Measurements from ENCODE around the gene CPSF4L.
"Not testable (repeated sequence)": the region's sequence is repeated elsewhere in the genome, so short reads cannot be mapped to it uniquely, and the experiment has no call there.

CPSF4L gene, protein sequence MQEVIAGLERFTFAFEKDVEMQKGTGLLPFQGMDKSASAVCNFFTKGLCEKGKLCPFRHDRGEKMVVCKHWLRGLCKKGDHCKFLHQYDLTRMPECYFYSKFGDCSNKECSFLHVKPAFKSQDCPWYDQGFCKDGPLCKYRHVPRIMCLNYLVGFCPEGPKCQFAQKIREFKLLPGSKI

DNA sequence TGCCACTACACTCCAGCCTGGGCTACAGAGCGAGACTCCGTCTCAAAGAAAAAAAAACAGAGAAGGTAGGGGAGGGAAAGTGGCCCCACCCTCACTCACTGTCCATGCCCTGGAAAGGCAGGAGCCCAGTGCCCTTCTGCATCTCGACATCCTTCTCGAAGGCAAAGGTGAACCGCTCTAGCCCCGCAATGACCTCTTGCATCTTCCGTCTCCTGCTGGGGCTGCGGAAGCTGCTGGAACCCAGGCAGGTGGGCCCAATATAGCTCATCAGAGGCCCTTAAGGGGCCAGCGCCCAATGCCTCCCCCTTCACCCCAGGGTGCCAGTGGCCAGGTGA, at the start of gene CPSF4L:
Gene CPSF4L, minus strand, starts transcription at position 264 of the 335 bp plus-strand sequence. Its CDS starts 62 bp downstream, at position 202.
- DNase-seq (ENCODE audit: low read depth in 3 of 3, low spot score in 1 of 3): no peak

DNA sequence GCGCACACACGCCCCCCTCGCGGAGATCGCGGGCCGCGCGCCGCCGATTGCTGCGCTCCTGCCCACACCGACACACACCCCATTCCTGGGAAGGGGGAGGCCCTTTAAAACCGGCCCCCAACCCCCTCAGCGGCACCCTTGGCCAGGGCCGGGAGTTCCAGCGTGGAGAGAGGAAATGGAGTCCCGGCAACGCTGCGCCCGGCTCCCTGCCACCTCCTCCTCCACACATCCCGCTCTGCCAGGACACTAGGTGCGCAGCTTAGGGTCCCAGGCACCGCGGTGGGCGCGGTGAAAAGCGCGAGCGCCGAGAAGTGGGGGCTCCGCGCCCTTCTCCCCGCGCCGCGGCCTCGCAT, 49.7 kb upstream of the CPSF4L start:
- DNase-seq (ENCODE audit: low read depth in 3 of 3, low spot score in 1 of 3): peak in 1 of 3 donors; percentile 6

DNA sequence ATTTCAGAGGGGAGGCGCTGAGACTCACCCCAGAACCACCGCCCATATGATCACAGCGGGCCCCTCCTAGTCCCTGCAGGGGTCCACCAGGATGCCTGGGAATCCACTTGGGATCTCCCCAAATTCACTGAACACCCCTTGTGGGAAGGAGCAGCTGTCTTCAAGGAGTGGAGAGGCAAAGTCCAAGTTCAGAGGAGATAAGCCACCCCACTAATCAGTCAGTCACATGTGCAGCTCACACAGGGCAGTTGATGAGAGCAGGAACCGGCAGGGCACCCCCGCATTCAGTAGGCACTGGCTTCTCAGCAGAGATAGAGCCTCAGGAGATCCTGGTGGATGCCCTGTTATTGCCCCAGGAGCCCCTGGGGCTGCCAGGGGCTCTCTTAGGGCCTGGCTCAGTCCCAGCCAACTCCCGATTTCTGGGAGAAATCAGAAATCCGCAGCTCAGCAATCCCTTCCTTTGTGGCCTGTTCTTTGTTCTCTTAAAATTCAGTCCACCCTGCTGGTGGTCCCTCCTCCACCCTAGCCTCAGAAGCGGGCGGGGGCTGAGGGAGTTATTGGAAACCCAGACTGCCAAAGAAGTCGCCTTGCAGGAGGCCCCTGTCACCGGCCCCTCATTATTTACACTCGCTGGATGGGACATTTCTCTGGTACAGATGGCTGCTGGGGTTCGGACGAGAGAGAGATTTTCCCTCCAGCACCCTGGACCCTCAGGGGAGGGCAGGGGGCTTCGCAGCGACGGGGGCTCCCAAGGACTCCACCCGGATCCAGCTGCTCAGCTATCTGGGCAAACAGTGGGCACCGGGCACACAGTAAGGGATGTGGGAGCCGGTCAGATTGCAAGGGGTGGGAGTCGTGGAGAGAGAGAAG, 48.3 kb upstream of the CPSF4L start:
- DNase-seq (ENCODE audit: low read depth in 3 of 3, low spot score in 1 of 3): no peak

DNA sequence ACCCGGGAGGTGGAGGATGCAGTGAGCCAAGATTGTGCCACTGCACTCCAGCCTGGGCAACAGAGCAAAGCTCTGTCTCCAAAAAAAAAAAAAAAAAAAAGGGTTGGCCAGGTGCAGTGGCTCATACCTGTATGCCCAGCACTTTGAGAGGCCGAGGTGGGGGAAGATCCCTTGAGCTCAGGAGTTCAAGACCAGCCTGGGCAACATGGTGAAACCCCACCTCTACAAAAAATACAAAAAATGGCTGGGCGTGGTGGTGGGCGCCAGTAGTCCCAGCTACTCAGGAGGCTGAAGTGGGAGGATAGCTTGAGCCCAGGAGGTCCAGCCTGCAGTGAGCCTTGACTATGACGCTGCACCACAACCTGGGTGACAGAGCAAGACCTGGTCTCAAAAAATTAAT, 47.3 kb upstream of the CPSF4L start:
- not testable (repeated sequence) for DNase-seq (ENCODE audit: low read depth in 3 of 3, low spot score in 1 of 3)

DNA sequence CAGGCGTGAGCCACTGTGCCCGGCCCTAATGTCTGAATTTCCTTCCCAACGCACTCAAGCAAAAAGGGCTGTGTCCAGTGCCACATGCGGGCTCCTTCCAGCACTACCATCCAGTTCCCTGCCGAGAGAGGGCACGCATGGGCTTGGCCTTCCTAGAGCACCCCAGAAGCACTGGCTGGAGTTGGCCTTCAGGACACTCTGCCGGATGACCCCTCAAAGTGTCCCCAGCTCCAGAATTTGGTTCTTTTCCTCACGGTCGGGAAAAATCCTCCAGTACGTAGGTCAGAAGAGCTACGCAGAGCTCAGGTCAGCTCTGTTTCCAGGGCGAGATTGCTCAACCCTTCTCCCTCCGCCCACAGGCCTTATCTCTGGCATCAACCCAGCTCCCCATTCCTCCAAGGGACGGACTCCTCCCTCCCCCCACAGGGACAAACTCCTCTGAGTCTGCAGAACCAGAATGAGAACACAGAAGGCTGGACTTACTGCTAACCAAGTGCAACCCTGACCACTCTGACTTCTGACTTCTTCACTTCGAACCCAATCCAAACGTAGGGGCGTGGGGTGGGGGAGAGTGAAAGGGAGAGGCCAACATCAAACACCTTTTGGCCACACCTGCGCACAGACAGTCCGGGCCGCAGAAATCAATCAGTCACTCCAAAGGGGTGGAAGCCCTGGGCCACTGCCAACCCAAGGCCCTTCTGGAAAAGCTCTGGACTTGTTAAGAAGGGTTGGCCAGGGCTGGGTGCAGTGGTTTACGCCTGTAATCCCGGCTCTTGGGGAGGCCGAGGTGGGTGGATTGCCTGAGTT, 46.5 kb upstream of the CPSF4L start:
- no peak for DNase-seq (ENCODE audit: low read depth in 3 of 3, low spot score in 1 of 3)

DNA sequence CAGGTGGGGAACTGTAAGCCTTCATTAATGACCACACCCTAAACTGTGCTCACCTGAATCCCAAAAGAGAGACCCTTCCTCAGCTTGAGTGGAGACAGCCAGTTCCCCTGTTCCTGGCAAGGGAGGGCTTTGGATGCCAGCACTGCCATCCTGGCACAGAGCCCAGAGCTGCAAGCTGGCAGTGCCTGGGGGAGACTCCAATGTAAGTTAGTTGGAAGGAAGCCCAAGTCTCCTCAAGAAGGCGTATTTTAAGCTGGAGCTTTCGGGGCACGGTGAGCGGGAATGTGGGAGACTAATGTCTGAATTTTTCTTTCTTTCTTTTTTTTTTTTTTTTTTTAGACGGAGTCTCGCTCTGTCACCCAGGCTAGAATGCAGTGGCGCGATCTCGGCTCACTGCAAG, 45.5 kb upstream of the CPSF4L start:
- no peak for DNase-seq (ENCODE audit: low read depth in 3 of 3, low spot score in 1 of 3)

DNA sequence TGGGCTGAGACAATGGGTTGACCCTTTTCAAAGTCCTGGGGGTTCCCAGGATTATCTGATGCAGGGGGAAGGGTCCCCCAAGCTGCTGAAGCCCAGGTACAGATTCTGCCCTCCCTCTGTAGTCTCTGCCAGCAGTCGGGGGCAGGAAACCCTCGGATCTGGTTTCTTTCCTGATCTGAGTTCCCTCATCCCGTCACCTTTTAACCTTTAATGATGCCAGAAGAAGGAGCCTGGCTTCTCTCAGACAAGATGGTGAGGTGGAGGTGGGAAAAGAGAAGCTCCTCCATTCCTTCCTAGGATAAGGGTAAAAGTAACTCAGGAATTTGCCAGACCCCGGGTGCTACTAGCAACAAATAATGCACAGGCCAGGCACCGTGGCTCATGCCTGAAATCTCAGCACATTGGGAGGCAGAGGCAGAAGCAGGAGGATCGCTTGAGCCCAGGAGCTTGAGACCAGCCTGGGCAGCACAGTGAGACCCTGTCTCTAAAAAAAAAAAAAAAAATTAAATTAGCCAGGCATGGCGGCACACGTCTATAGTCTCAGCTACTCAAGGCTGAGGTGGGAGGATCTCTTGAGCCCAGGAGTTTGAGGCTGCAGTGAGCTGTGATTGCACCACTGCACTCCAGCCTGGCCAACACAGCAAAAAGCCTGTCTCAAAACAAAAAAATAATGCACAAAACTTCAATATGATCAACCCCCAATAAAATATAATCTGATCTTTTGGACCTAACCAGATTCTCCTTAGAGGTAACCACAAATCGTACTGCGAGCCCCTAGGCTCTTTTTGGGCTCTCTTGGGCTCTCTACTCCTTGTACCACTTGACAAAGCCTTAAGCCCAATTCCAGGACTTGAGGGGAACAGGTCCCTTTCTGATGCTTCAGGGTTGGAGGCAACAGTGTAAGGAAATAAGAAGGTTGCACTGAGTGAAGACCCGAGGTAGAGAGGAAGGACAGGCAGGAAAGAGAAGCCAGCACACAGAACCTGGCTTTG, 44.5 kb upstream of the CPSF4L start:
- DNase-seq (ENCODE audit: low read depth in 3 of 3, low spot score in 1 of 3): no peak

DNA sequence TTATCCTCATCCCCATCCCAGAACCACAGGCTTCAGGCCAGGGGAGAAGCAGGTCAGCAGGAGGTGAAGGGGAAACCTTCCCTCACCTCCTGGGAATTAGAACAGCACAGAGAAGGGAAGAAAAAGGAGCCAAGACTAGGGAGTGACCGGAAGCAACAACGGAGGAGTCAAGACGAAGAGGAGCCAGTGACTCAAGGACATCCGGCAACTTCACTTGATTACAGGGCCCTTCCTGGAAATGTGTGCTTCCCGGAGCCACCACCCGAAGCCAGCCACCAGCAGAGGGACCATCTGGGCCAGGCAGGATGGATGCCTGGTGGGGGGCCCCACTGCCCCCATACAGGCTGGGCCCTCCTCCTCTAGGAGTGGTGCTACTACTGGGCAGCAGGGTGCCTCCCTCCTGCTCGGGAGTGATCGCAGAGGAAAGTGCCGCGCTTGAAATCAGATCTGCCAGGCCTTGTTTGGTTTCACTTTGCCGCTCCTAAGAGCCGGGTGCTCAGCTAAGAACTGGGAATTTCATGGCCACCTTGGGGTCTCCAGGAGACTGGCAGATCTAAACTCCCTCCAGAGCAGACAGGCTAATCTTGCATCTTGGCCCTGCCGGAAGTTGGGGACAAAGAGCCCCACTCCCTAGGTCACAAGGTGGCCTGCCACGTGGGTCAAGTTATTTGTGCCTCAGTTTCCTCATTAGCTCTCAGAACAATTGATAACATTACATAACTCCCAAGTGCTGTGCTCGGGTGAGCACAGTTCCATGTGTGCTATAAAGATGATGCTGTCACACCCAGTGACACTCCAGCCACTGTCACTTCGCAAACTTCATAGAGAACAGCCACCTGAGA, 43.5 kb upstream of the CPSF4L start:
- no peak for DNase-seq (ENCODE audit: low read depth in 3 of 3, low spot score in 1 of 3)

DNA sequence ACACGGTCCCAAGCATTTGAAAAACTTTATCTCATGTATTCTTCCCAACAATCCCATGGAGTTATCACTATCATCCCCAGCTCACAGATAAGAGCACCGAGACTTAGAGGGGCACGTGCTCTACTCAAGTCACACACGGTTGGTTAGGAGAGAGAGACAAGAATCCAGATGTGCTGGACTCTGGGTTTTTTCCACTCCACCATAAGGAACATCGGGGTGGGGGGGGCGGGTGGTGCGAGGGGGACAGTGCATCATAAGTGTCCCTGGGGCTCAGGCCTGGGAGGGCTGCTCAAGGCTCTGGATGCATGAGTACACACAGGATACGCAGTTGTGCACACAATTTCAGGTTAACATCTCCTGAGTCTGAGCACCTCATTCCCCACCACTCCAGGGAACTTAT, 42.8 kb upstream of the CPSF4L start:
- DNase-seq (ENCODE audit: low read depth in 3 of 3, low spot score in 1 of 3): no peak

DNA sequence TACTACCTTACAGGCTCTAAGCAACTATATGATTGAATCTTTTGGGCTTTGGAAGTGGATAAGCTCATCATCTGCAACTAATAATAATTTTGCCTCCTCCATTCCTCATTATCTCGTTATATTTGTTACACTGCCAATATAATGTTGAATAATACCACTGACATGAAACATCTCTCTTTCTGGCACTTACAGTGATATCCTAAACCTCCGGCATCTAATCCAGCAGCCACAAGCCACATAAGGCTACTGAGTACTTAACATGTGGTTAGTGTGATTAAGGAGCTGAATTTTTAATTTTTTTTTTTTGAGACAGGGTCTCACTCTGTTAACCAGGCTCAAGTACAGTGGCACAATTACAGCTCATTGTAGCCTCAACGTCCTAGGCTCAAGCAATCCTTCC, 40.5 kb upstream of the CPSF4L start:
- DNase-seq (ENCODE audit: low read depth in 3 of 3, low spot score in 1 of 3): no peak

DNA sequence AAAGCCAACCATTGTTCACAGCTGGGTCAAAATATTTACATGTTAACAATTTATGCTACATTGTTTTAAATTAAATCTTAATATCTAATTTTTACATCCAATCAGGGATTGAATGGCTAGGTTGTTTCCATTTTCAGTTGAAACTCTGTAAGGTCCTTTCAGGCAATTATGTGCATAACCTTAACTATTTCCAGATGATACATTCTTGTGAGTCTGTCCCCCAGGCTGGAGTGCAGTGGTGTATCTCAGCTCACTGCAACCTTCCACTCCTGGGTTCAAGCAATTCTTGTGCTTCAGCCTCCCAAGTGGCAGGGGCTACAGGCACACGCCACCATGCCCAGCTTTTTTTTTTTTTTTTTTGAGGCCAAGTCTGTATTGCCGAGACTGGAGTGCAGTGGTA, 39.7 kb upstream of the CPSF4L start:
- no peak for DNase-seq (ENCODE audit: low read depth in 3 of 3, low spot score in 1 of 3)

DNA sequence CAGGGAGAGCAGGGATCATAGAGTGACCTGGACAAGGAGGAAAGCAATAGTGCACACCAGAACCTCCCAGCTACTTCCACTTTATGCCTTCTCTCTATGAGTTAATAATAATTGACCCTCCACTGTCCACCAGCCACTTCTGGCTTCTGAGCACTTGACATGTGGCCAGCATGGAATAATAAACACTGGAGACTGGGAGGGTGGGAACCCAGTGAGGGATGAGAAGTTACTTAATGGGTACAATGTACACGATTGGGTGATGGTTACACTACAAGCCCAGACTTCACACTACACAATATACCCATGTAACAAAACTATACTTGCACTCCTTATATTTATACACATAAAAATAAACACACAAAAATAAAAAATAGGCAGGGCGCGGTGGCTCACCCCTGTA, 38.7 kb upstream of the CPSF4L start:
- no peak for DNase-seq (ENCODE audit: low read depth in 3 of 3, low spot score in 1 of 3)

DNA sequence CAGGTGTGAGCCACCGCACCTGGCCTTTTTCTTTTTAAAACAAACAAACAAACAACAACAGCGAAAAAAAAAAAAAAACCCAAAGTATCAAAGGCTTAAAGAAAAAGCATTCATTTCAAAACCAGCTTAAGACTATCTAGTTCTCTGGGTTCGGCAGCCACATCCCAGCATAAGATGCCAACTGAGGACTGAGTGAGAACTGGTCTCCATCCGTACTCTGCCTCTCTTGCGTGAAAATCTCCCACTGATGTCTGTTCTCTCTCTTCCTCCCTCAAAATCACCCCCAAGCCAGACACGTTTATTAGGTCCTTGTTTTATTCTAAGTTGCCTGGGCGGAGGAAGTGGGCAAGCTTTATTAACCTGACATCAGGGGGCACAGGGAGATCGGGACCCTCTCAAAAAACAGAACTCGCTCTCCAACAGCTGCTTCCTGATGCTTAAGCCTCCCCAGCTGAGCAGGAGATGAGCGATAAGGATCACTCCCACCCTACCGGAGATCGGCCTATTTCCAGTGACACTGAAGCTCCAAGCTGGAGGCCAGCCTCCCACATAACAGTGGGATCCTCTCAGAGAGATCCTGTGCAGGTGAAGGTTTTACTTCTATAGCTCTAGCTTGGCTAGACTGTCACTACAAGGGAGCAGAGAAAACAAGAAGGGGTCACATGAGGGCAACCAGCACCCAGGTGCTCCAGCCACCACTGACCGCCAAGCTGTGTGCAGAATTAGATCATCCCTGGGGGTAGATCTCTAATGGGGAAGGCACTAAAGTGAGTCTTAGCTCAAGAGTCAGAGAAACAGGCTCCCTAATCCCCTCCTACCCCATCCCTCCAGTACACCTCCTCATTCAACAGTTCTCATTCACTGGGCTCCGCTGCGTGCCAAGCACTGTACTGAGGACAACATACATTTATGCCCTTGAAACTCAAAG, 36.5 kb upstream of the CPSF4L start:
- DNase-seq (ENCODE audit: low read depth in 3 of 3, low spot score in 1 of 3): no peak

DNA sequence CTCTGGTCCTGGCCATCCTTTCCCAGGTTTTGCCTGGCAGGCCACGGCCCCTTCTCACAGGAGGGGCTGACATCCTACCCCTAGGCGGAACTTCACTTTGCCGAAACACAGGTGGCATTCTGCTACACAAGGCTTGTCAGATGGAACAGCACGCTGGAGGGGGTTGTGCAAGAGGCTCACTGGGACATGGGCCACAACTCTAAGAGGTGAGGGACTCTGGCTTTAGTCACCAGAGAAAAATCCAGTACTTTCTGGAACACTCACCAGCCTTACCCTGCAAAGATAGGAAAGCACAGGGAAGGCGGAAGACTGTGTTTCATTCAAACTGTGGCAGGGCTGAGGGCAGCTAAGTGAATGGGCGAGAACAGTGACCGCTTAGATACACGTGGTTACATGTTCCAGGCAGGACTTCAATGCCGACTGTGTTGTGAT, 31.8 kb upstream of the CPSF4L start:
- no peak for DNase-seq (ENCODE audit: low read depth in 3 of 3, low spot score in 1 of 3)

DNA sequence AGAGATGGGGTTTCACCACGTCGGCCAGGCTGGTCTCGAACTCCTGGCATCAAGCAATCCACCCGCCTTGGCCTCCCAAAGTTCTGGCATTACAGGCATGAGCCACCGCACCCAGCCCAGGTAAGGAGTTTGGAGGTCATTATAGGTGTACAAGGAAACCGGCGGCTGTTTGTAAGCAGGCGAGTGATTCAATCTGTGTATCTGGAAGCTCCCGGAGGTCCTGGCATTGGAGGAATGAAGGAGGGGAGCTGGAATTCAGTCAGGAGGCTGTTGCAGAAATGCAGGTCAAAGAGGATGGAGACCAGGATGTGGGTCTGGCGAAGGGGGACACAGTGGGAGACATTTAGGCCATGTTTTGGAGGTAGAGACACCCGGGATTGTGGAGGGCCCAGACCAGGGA, 31.4 kb upstream of the CPSF4L start:
- DNase-seq (ENCODE audit: low read depth in 3 of 3, low spot score in 1 of 3): no peak

DNA sequence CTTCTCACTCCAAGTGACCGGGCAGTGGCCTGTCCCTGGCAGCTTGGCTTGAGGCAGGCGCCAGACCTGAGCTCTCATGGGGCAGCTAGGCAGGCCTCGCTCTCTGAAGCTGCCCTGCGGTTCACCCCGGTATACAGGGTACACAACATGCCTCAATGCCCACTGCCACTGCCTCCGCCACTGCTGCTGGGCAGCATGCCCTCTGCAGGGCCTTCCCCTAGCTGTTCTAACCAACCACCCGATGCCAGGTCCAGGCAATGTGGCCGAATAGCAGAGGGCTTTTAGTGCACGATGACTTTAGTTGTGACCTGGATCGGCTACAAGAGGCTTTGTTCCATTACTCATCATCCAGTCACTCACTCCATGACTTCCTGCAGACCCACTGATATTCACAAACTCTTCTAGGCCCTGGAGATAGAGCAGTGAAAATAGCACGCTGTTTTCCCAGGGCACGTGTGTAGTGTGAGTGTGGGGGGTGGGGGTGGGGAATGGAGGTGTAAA, 30.4 kb upstream of the CPSF4L start:
- DNase-seq (ENCODE audit: low read depth in 3 of 3, low spot score in 1 of 3): no peak

DNA sequence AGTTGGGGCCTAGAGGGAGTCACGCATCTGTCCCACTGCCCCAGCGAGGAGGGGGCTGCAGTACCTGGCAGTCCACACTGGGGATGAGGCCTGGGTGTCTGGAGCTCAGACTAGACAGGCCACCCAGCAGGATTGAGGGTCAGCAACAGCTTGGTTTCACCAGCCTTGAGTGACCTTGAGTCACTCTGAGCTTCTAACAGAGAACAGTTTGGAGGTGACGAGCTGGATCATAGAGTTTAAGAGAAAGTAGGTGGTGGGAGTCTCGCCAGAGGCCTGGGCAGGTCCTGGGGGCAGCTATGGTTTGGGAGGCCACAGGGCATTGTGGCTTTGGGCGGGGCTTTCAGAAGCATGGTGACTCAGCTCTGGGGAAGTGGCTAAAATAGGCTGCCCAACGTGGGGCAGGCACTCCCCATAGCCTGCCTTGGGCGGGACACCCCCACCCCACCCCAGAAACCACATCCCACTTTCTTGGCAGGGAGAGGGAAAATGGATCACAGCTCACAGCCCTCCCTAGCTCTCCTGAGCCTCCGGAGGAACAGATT, 29.7 kb upstream of the CPSF4L start:
- no peak for DNase-seq (ENCODE audit: low read depth in 3 of 3, low spot score in 1 of 3)

Data from stimulated activated CD4-positive, alpha-beta T cell treated with anti-CD3 and anti-CD28 coated beads, TNF-alpha, amount 100 ng/mL, for 1 hour (primary cell).